HCT116 (cell line): Measurements from ENCODE around the gene GCNT1. TPM values are rescaled to one million over a fixed set of nuclear protein-coding genes. Genes with fewer than 3 reads are reported as not detected.

Experiments used
- ATAC-seq: fragments of 200-7000 bp; cut with Tn5 transposase; 2 replicates; pipeline ENCODE4 v1.9.1; 2020; ENCODE audit warnings: mild to moderate bottlenecking, moderate library complexity
- BruUV-seq: library from RNA; stranded (reverse); fragments of 400-500 nt; replicated peaks from 2 replicates; lab custom pipeline; 2021; lab: Mats Ljungman, UMichigan
- CTCF ChIA-PET: fragments of 300-600 bp; sonication (Branson Sonifier 250); formaldehyde crosslinking; loops from one replicate; lab custom pipeline; 2021; ENCODE audit warnings: antibody characterized with exemption; lab: Charles Lee
- POLR2A ChIA-PET: fragments of 300-600, 350-600 bp; sonication (Branson Sonifier 250); formaldehyde crosslinking; loops from one replicate; lab custom pipeline; 2021; ENCODE audit warnings: antibody characterized with exemption; lab: Charles Lee
- RAD21 ChIA-PET, 2 experiments: fragments of 300-600 bp; sonication (Branson Sonifier 250); formaldehyde crosslinking; loops; one replicate each; lab custom pipeline; 2023; ENCODE audit warnings: low total read pairs in 2 of 2; ENCODE audit not compliant: uncharacterized antibody in 2 of 2, unreplicated experiment in 2 of 2, low non-redundant PET in 1 of 2; lab: Charles Lee
- DNase-seq: peaks from one replicate; pipeline ENCODE4 v3.0.0-alpha.2; 2010; ENCODE audit warnings: low read depth, low spot score
- H2AFZ ChIP-seq: fragments of 200-600 bp; shearing (Covaris generic), sonication (generic); 2 replicates; pipeline ENCODE4 v1.6.1; 2017; ENCODE audit warnings: low read depth, mixed run types, mixed read lengths, antibody characterized with exemption, low read length; ENCODE audit not compliant: poor library complexity, severe bottlenecking
- H3K27ac ChIP-seq: 2 replicates; pipeline ENCODE4 v1.5.1; 2012; ENCODE audit warnings: low read depth, low read length
- H3K27me3 ChIP-seq: fragments of 200-600 bp; sonication (generic); 2 replicates; pipeline ENCODE4 v1.6.1; 2016; ENCODE audit warnings: mixed run types, low read length, mixed read lengths; ENCODE audit not compliant: insufficient read depth
- H3K36me3 ChIP-seq, 2 experiments: fragments of 200-500 bp in 1 of 2; fragments of 200-600 bp in 1 of 2; sonication (Bioruptor generic) in 1 of 2; sonication (generic) in 1 of 2; 2 replicates each; pipeline versions ENCODE4 v1.5.1 to v1.6.1; 2014 to 2016; ENCODE audit warnings: low read length in 2 of 2, inconsistent platforms in 1 of 2, mixed read lengths in 1 of 2, mixed run types in 1 of 2; ENCODE audit not compliant: insufficient read depth in 2 of 2, control insufficient read depth in 1 of 2
- H3K4me1 ChIP-seq, 2 experiments: fragments of 200-600 bp in 1 of 2; sonication (generic) in 1 of 2; 2 replicates each; pipeline versions ENCODE4 v1.5.1 to v1.6.1; 2012 to 2017; ENCODE audit warnings: low read length in 2 of 2, inconsistent platforms in 1 of 2, mild to moderate bottlenecking in 1 of 2, mixed read lengths in 1 of 2, mixed run types in 1 of 2, moderate library complexity in 1 of 2; ENCODE audit not compliant: insufficient read depth in 2 of 2, control insufficient read depth in 1 of 2
- H3K4me2 ChIP-seq: fragments of 200-600 bp; sonication (generic); 2 replicates; pipeline ENCODE4 v1.6.1; 2017; ENCODE audit warnings: mixed run types, low read length, mixed read lengths
- H3K4me3 ChIP-seq, 2 experiments: fragments of 200-600 bp in 1 of 2; sonication (generic) in 1 of 2; replicated peaks in 1 of 2; 2 replicates each; pipeline ENCODE4 v1.5.1; 2011 to 2016; ENCODE audit warnings: low read length in 2 of 2, control low read depth in 1 of 2, low read depth in 1 of 2, mild to moderate bottlenecking in 1 of 2, mixed read lengths in 1 of 2, mixed run types in 1 of 2
- H3K79me2 ChIP-seq: fragments of 200-600 bp; sonication (generic); 2 replicates; pipeline ENCODE4 v1.6.1; 2017; ENCODE audit warnings: mild to moderate bottlenecking, mixed run types, low read length, moderate library complexity, mixed read lengths; ENCODE audit not compliant: insufficient read depth
- H3K9ac ChIP-seq: fragments of 200-600 bp; sonication (generic); 2 replicates; pipeline ENCODE4 v1.6.1; 2016; ENCODE audit warnings: low read length, mixed read lengths
- H3K9me2 ChIP-seq: fragments of 200-600 bp; sonication (generic), shearing (Covaris generic); 2 replicates; pipeline ENCODE4 v1.6.1; 2017; ENCODE audit warnings: mixed run types, mild to moderate bottlenecking, moderate library complexity; ENCODE audit not compliant: insufficient read depth
- H3K9me3 ChIP-seq, 2 experiments: fragments of 200-500 bp in 1 of 2; fragments of 200-600 bp in 1 of 2; sonication (Bioruptor generic) in 1 of 2; sonication (generic) in 1 of 2; 2 replicates each; pipeline ENCODE4 v1.6.1; 2014 to 2017; ENCODE audit warnings: low read length in 2 of 2, mixed read lengths in 2 of 2, inconsistent platforms in 1 of 2, low read depth in 1 of 2, mild to moderate bottlenecking in 1 of 2, mixed run types in 1 of 2, moderate library complexity in 1 of 2; ENCODE audit not compliant: control insufficient read depth in 1 of 2, insufficient read depth in 1 of 2
- H4K20me1 ChIP-seq: fragments of 200-600 bp; sonication (generic), shearing (Covaris generic); 2 replicates; pipeline ENCODE4 v1.6.1; 2017; ENCODE audit warnings: mixed run types, mild to moderate bottlenecking, moderate library complexity; ENCODE audit not compliant: insufficient read depth
- ATF3 ChIP-seq: IDR thresholded peaks from 2 replicates; pipeline ENCODE4 v1.6.1; 2012
- CBX3 ChIP-seq: IDR thresholded peaks from 2 replicates; pipeline ENCODE4 v1.6.1; 2012; ENCODE audit warnings: low read depth
- CEBPB ChIP-seq: IDR thresholded peaks from 2 replicates; pipeline ENCODE4 v1.6.1; 2012; ENCODE audit warnings: low read depth
- CTCF ChIP-seq, 3 experiments: fragments of 200-600 bp in 1 of 3; sonication (generic) in 1 of 3; IDR thresholded peaks in 2 of 3; conservative IDR thresholded peaks in 1 of 3; 2 replicates each; pipeline ENCODE4 v1.5.1; 2012 to 2017; ENCODE audit warnings: low read depth in 2 of 3, low read length in 2 of 3, antibody characterized with exemption in 1 of 3, borderline replicate concordance in 1 of 3, control low read depth in 1 of 3, mild to moderate bottlenecking in 1 of 3, mixed read lengths in 1 of 3, mixed run types in 1 of 3, moderate library complexity in 1 of 3; ENCODE audit not compliant: insufficient read depth in 1 of 3
- EGR1 ChIP-seq: IDR thresholded peaks from 2 replicates; pipeline ENCODE4 v1.6.1; 2012; ENCODE audit warnings: low read depth
- ELF1 ChIP-seq: IDR thresholded peaks from 2 replicates; pipeline ENCODE4 v1.6.1; 2012; ENCODE audit warnings: low read depth, borderline replicate concordance
- EZH2 ChIP-seq: fragments of 200-600 bp; sonication (generic); IDR thresholded peaks from 2 replicates; pipeline ENCODE4 v1.6.1; 2017; ENCODE audit warnings: antibody characterized with exemption, mixed run types
- EZH2phosphoT487 ChIP-seq: fragments of 200-600 bp; IDR thresholded peaks from 2 replicates; pipeline ENCODE4 v1.6.1; 2018; ENCODE audit warnings: antibody characterized with exemption, borderline replicate concordance
- FOSL1 ChIP-seq: IDR thresholded peaks from 2 replicates; pipeline ENCODE4 v1.6.1; 2012; ENCODE audit warnings: low read depth
- MAX ChIP-seq: IDR thresholded peaks from 2 replicates; pipeline ENCODE4 v1.6.1; 2012
- POLR2AphosphoS5 ChIP-seq: IDR thresholded peaks from 2 replicates; pipeline ENCODE4 v1.6.1; 2011; ENCODE audit warnings: mild to moderate bottlenecking, low read depth, low read length, moderate library complexity
- RAD21 ChIP-seq: IDR thresholded peaks from 2 replicates; pipeline ENCODE4 v1.6.1; 2012; ENCODE audit warnings: low read depth, mild to moderate bottlenecking
- REST ChIP-seq: IDR thresholded peaks from 2 replicates; pipeline ENCODE4 v1.6.1; 2012; ENCODE audit warnings: low read depth
- SP1 ChIP-seq: IDR thresholded peaks from 2 replicates; pipeline ENCODE4 v1.6.1; 2012; ENCODE audit warnings: low read depth
- YY1 ChIP-seq: IDR thresholded peaks from 2 replicates; pipeline ENCODE4 v1.6.1; 2011; ENCODE audit warnings: low read length, low read depth, moderate library complexity, mild to moderate bottlenecking; ENCODE audit not compliant: insufficient replicate concordance; ENCODE audit errors: extremely low read depth
- ZBTB33 ChIP-seq: IDR thresholded peaks from 2 replicates; pipeline ENCODE4 v1.6.1; 2011; ENCODE audit warnings: mild to moderate bottlenecking, low read length, moderate library complexity; ENCODE audit not compliant: insufficient replicate concordance; ENCODE audit errors: extremely low read depth
- ZFX ChIP-seq: fragments of 450-650 bp; IDR thresholded peaks from 2 replicates; pipeline ENCODE4 v1.6.1; 2017
- intact Hi-C: fragments of 100-400 bp; cut with micrococcal nuclease; formaldehyde crosslinking; loops from 2 replicates; pipeline ENCODE4 v1.10.0; 2022
- total RNA-seq: library from RNA; stranded (reverse); gene quantifications from one replicate; pipeline ENCODE4 v1.2.1, GENCODE V29; 2021; ENCODE audit not compliant: unreplicated experiment

Gene GCNT1
- total RNA-seq, 1 experiment from 2014 or later = 5.8 TPM

GRCh38 chr9:76459694-76460635 is 983 bp downstream of the GCNT1 start:
- ChIA-PET POLR2A (no interaction called here), RAD21 (interaction anchor here in 1 of 2 experiments (0.7 kb wide), 1 partner anchor 156 kb away, joined by 3 read pairs; no protein-coding TSS in a partner anchor), CTCF (interaction anchor here (0.9 to 1.3 kb wide), 8 partner anchors 13 to 244 kb away, joined by 3 to 9 read pairs (median 3); no protein-coding TSS in a partner anchor)
- peak overlapping the region; percentile 98 for H3K4me2 ChIP-seq
- H3K27me3 ChIP-seq = no peaks in the 10 kb centered on the region
- TF ChIP-seq REST (no peak), ATF3 (no peak), FOSL1 (no peak), CTCF (IDR thresholded peaks at IDR 0.05 in 2 of 3, conservative IDR thresholded peaks at IDR 0.05 in 1 of 3; ENCODE audit: borderline replicate concordance in 1 of 3, insufficient read depth in 1 of 3, low read depth in 2 of 3, low read length in 2 of 3) (peak in 2 of 3 experiments; percentile 44 to 56; a peak in 4 of 6 replicates), CBX3 (no peak), YY1 (no peak), ELF1 (no peak), ZBTB33 (no peak), RAD21 (no peak), POLR2AphosphoS5 (no peak), EZH2phosphoT487 (no peak), SP1 (no peak), EGR1 (no peak), MAX (peak; percentile 43; the same call in 1 of the 2 replicates), CEBPB (peak; percentile 69), ZFX (no peak), EZH2 (no peak)
- H3K9ac ChIP-seq = peak overlapping the region; percentile 77
- peak; percentile 35 for DNase-seq
- H2AFZ ChIP-seq = peak overlapping the region; percentile 93
- peak overlapping the region; percentile 53 for H3K27ac ChIP-seq
- no TSS peak for BruUV-seq
- peak overlapping the region; percentile 78 to 84 for H3K4me3 ChIP-seq
- no peaks in the 10 kb centered on the region for H3K9me3 ChIP-seq
- H4K20me1 ChIP-seq = no peaks in the 10 kb centered on the region
- H3K79me2 ChIP-seq = no peaks in the 10 kb centered on the region
- peaks cover 18 to 30% of the 10 kb centered on the region in 2 experiments; a peak in 3 of 4 replicates for H3K4me1 ChIP-seq
- ATAC-seq = peak; percentile 51
- H3K36me3 ChIP-seq = no peaks in the 10 kb centered on the region
- no peaks in the 10 kb centered on the region for H3K9me2 ChIP-seq
- intact Hi-C loops = loop anchor here (5.0 kb wide), 1 partner anchor 68 kb away; the partner anchor contains the start of gene RFK
